ENCODE measurements around the gene CXCL8. TPM values are rescaled to one million over a fixed set of nuclear protein-coding genes. Genes with fewer than 3 reads are reported as not detected.

CXCL8 gene
- total and polyA plus RNA-seq, 9 of the 15 experiments (the other 6 are each of a cell fraction or from before 2014, with no cell fraction given) = 1.6 to 7.7 (median 3.3) TPM

GRCh38 chr4:73729534-73730165 lies 10.7 kb upstream of the CXCL8 start:
- Histone ChIP-seq H3K9me3 (replicated peaks; ENCODE audit: control insufficient read depth, insufficient read depth, low read depth, low read length) (no peaks in the 10 kb centered on the region), H2AFZ (ENCODE audit: low read depth, low read length) (peak overlapping the region; percentile 83), H3K79me2 (ENCODE audit: control insufficient read depth, insufficient read depth, low read length) (no peaks in the 10 kb centered on the region), H3K4me1 (replicated peaks in 1 of 2; ENCODE audit: control insufficient read depth in 2 of 2, insufficient read depth in 2 of 2, low read length in 2 of 2) (peaks cover 0 to 25% of the 10 kb centered on the region in 2 experiments; a peak in 4 of 5 replicates), H3K36me3 (ENCODE audit: control insufficient read depth, insufficient read depth, low read length) (no peaks in the 10 kb centered on the region), H3K4me3 (no peak overlapping the region), H4K20me1 (replicated peaks; ENCODE audit: control insufficient read depth, insufficient read depth, low read length) (no peaks in the 10 kb centered on the region), H3K27ac (ENCODE audit: extremely low read depth, low read depth, low read length) (no peak overlapping the region), H3K9me1 (ENCODE audit: control insufficient read depth, insufficient read depth, low read length) (no peaks in the 10 kb centered on the region), H3K9ac (ENCODE audit: insufficient read depth in 1 of 2, low read depth in 2 of 2, low read length in 2 of 2) (no peak overlapping the region), H3K4me2 (ENCODE audit: insufficient read depth, low read length) (no peak overlapping the region), H3K27me3 (ENCODE audit: control insufficient read depth in 2 of 2, insufficient read depth in 2 of 2, low read length in 2 of 2) (no peaks in the 10 kb centered on the region)
- in situ Hi-C loops (cut with MboI) = loop anchor here (10.0 kb wide), 1 partner anchor 305 kb away; the partner anchor contains the start of gene CXCL3
- ATAC-seq (peak; percentile 95), FAIRE-seq (peak; percentile 88), DNase-seq (ENCODE audit: extremely low read depth in 1 of 4, low spot score in 3 of 4) (peak; percentile 50 to 74 (median 62))
- POLR2A ChIA-PET = interaction anchor here (1.6 kb wide), 1 partner anchor 9 kb away, joined by 4 read pairs; no protein-coding TSS in a partner anchor
- no TSS peak for BruUV-seq (replicated peaks)
- CTCF ChIA-PET (ENCODE audit: low intra/inter-chr PET ratio) = interaction anchor here (0.6 to 1.8 kb wide), 2 partner anchors 77 to 405 kb away, joined by 3 to 9 read pairs; no protein-coding TSS in a partner anchor
- WGBS (ENCODE audit: insufficient coverage, low coverage, missing lambda C conversion rate) = 21% methylated on average over 3 of the region's 3 CpGs
- intact Hi-C loops (cut with micrococcal nuclease) = loop anchor here (1.0 to 10.0 kb wide), 5 partner anchors 67 to 403 kb away; partner anchors contain the start of gene CXCL3
- TF ChIP-seq L3MBTL2 (IDR thresholded peaks at IDR 0.05) (peak; percentile 37; the same call in 1 of the 2 replicates), JUND (IDR thresholded peaks at IDR 0.05; ENCODE audit: borderline replicate concordance, low read depth, low read length) (no peak), JUND (tag; IDR thresholded peaks at IDR 0.05; ENCODE audit: borderline replicate concordance, low read depth, low read length) (0 out of 3 replicates have a peak, but pooled peaks have one; percentile 21), SOX6 (IDR thresholded peaks at IDR 0.05) (0 out of 2 replicates have a peak, but pooled peaks have one; percentile 12), FIP1L1 (IDR thresholded peaks at IDR 0.05; ENCODE audit: low read depth, low read length, poor library complexity, severe bottlenecking) (no peak), BRCA1 (IDR thresholded peaks at IDR 0.05) (no peak), BRCA1 (CRISPR knock-in tag; IDR thresholded peaks at IDR 0.05) (no peak), ZNF699 (CRISPR knock-in tag; IDR thresholded peaks at IDR 0.05; ENCODE audit: insufficient replicate concordance) (no peak), CTCFL (IDR thresholded peaks at IDR 0.05; ENCODE audit: borderline replicate concordance, insufficient read depth, low read depth, low read length, poor library complexity, severe bottlenecking) (peak; percentile 37), TCF15 (CRISPR knock-in tag; IDR thresholded peaks at IDR 0.05) (no peak), MAZ (CRISPR knock-in tag; conservative IDR thresholded peaks at IDR 0.05 in 1 of 2, IDR thresholded peaks at IDR 0.05 in 1 of 2) (peak in 1 of 2 experiments; percentile 56; a peak in 2 of 4 replicates), PKNOX1 (IDR thresholded peaks at IDR 0.05) (peak; percentile 32; the same call in 1 of the 2 replicates)
- TF ChIP-seq, protein P1, sequence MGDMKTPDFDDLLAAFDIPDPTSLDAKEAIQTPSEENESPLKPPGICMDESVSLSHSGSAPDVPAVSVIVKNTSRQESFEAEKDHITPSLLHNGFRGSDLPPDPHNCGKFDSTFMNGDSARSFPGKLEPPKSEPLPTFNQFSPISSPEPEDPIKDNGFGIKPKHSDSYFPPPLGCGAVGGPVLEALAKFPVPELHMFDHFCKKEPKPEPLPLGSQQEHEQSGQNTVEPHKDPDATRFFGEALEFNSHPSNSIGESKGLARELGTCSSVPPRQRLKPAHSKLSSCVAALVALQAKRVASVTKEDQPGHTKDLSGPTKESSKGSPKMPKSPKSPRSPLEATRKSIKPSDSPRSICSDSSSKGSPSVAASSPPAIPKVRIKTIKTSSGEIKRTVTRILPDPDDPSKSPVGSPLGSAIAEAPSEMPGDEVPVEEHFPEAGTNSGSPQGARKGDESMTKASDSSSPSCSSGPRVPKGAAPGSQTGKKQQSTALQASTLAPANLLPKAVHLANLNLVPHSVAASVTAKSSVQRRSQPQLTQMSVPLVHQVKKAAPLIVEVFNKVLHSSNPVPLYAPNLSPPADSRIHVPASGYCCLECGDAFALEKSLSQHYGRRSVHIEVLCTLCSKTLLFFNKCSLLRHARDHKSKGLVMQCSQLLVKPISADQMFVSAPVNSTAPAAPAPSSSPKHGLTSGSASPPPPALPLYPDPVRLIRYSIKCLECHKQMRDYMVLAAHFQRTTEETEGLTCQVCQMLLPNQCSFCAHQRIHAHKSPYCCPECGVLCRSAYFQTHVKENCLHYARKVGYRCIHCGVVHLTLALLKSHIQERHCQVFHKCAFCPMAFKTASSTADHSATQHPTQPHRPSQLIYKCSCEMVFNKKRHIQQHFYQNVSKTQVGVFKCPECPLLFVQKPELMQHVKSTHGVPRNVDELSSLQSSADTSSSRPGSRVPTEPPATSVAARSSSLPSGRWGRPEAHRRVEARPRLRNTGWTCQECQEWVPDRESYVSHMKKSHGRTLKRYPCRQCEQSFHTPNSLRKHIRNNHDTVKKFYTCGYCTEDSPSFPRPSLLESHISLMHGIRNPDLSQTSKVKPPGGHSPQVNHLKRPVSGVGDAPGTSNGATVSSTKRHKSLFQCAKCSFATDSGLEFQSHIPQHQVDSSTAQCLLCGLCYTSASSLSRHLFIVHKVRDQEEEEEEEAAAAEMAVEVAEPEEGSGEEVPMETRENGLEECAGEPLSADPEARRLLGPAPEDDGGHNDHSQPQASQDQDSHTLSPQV (IDR thresholded peaks at IDR 0.05) = peak; percentile 60; the same call in 1 of the 2 replicates
